Measurements from ENCODE around the gene CUBN. TPM values are rescaled to one million over a fixed set of nuclear protein-coding genes. Genes with fewer than 3 reads are reported as not detected.
A peak's percentile ranks its signal among the peaks of the same experiment; 100 is the strongest.
"Not testable (repeated sequence)": the region's sequence is repeated elsewhere in the genome, so short reads cannot be mapped to it uniquely, and the experiment has no call there.

Gene CUBN
- polyA plus RNA-seq, 1 donor, result 3.7 TPM

- not testable (repeated sequence) for DNase-seq (ENCODE audit: low read depth)
Observed at GRCh38 chr10:17013131-17013983, 116.3 kb downstream of the CUBN start.

- DNase-seq (ENCODE audit: low read depth), result not testable (repeated sequence)
Observed at GRCh38 chr10:17012731-17013130, 116.9 kb downstream of the CUBN start.

GRCh38 chr10:17010363-17011145, 119.1 kb downstream of the CUBN start:
- DNase-seq (ENCODE audit: low read depth), result no peak

GRCh38 chr10:17009212-17009700, 120.4 kb downstream of the CUBN start:
- DNase-seq (ENCODE audit: low read depth), result no peak

GRCh38 chr10:17007418-17007770, 122.2 kb downstream of the CUBN start:
- DNase-seq (ENCODE audit: low read depth), result no peak

GRCh38 chr10:17006631-17007417, 122.8 kb downstream of the CUBN start:
- no peak for DNase-seq (ENCODE audit: low read depth)

- no peak for DNase-seq (ENCODE audit: low read depth)
Observed at GRCh38 chr10:17005621-17006566, 123.7 kb downstream of the CUBN start.

GRCh38 chr10:17004801-17005380, 124.7 kb downstream of the CUBN start:
- no peak for DNase-seq (ENCODE audit: low read depth)

- DNase-seq (ENCODE audit: low read depth), result no peak
Observed at GRCh38 chr10:17003651-17004286, 125.8 kb downstream of the CUBN start.

- DNase-seq (ENCODE audit: low read depth), result no peak
Observed at GRCh38 chr10:17003151-17003550, 126.5 kb downstream of the CUBN start.

GRCh38 chr10:17001961-17002749, 127.5 kb downstream of the CUBN start:
- DNase-seq (ENCODE audit: low read depth), result peak; percentile 95

GRCh38 chr10:17001297-17001744, 128.3 kb downstream of the CUBN start:
- no peak for DNase-seq (ENCODE audit: low read depth)

GRCh38 chr10:16999665-17000451, 129.8 kb downstream of the CUBN start:
- no peak for DNase-seq (ENCODE audit: low read depth)

GRCh38 chr10:16996530-16996964, 133.1 kb downstream of the CUBN start:
- no peak for DNase-seq (ENCODE audit: low read depth)

GRCh38 chr10:16995867-16996529, 133.6 kb downstream of the CUBN start:
- no peak for DNase-seq (ENCODE audit: low read depth)

GRCh38 chr10:16993186-16993585, 136.4 kb downstream of the CUBN start:
- DNase-seq (ENCODE audit: low read depth), result no peak

GRCh38 chr10:16992611-16993119, 136.9 kb downstream of the CUBN start:
- DNase-seq (ENCODE audit: low read depth), result no peak

Measured in forelimb muscle (tissue), 1 donor.